Fibroblast of skin of left quadriceps (primary cell): ENCODE measurements around the gene RAET1L.
"Not testable (repeated sequence)": the region's sequence is repeated elsewhere in the genome, so short reads cannot be mapped to it uniquely, and the experiment has no call there.

Experiments
- DNase-seq, 2 experiments: peaks; one replicate each; pipeline ENCODE4 v3.0.0-alpha.2; 2013; ENCODE audit warnings: low read depth in 2 of 2

RAET1L gene

DNA sequence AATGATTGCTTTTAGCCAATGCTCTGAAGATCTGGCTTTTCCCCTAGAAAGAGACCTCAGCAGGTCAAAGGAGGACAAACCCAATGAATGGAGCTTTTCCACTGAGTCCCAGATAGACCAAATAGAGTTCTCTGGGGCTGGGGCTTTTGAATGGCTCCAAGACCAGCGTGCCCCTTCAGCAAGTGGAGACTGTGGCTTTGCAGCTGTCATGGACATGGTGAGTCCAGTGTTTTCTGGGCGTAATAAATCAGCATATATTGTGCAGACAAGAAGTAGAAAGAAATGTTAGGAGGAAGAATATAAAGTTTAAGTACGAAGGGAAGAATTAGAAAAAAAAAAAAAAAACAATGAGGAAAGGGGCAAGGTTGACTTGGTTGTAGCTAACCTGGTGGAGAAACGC lies 33.5 kb downstream of the RAET1L start:
- DNase-seq: no peak

DNA sequence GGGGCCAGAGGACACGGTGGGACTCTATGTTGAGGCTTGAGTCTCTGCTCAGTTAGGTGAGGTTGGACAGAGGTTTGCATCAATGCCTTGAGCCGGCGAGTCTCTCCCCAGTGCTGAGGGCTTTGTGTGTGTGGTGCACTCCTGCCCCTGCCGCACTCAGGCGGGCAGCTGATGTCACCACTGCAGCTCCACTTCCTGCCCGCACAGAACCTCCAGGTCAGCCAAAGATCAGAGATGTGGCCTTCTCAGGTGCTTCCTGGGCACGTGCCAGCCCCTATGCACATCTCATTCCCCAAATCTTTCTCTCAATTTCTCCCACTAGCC lies 33.9 kb downstream of the RAET1L start:
- DNase-seq: not testable (repeated sequence)

DNA sequence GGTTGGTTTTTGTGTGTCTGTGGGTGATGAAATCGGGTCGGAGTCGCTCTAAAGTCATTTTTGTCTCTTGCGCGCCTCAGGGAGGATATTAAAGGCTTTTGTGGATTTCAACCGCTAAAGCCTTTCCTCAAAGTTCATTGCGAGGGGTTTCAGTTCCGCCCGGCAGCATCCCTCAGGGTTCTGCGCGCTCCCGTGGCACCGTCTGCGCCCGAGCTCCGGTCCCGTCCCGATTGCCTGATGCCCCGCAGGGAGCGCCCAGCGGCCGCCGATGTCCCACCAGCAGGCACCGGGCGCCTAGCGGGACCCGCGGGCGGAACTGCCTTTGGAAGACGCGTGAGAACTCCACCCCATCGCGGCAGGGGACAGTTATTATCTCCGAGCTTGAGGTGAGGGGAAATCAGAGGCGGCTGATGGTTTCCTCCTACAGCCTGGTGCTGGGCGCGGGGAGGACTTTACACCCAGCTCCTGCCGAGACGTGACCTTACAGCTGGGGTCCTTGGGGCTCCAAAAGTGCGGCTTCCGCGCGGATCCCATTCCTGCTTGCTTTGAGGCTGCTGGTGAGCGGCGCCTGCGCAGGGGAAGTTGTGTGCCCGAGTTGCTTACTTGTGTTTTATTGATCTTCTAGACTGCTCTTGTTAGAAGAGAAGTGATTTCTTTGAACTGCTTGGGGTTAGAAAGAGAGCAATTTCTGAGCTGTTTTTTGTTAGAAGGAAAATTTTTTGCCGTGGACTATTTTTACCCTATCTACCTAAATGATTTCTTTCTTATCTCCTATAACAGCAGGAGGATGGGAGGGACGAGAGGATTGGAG lies 34.5 kb downstream of the RAET1L start:
- no peak for DNase-seq

DNA sequence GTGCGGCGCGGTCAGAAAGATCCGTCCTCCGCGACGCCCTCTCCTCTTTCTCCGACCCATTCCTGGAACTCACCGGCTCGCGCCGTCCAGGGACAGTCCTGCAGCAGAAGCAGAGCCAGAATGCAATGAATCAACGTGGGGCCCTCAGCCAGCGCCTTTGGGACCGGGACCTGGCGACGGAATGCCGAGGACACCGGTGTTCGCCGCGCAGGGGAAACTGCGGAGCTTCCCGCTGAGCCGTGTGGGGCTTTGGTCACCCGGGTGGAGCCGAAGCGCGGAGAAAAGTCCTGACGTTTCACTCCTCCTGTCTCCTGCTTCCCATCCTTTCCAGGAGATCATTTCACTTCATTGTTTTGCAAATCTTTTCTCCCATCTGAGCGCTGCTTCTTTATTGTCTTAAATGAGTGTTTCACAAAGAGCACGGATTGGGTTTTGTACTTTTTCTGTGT lies 35.1 kb downstream of the RAET1L start:
- DNase-seq: no peak

DNA sequence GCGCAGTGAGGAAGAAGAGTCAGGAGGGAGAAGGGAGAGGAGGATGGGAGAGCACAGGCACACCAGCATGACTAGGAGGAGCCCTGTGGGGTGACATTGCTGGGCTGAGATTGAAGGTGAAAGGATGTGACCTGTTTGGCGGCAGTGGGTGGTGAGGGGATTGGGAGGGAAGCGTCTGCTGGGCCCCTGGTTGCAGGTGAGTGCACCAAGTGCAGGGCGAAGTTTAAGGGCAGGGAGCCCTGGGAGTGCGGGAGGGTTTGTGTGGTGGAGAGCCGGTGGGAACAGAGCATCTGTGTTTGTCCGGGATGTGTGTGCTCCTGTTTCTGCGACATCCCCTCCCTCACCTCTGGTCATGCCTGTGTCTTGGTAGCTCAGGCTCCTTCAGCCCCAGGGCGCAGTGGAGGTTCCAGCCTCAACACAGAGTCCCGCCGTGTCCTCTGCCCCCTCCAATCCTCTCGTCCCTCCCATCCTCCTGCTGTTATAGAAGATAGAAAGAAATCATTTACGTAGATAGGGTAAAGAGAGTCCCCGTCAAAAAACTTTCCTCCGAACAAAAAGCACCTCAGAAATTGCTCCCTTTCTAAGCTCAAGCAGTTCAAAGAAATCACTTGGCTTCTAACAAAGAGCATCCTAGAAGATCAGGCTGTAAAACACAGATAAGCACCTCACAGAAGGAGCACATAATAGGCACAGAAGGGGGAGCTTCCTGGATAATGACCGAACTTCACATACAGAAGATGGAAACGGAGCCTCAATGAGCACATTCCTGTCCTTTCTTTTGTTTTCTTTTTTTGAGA lies 36.6 kb downstream of the RAET1L start:
- no peak for DNase-seq

DNA sequence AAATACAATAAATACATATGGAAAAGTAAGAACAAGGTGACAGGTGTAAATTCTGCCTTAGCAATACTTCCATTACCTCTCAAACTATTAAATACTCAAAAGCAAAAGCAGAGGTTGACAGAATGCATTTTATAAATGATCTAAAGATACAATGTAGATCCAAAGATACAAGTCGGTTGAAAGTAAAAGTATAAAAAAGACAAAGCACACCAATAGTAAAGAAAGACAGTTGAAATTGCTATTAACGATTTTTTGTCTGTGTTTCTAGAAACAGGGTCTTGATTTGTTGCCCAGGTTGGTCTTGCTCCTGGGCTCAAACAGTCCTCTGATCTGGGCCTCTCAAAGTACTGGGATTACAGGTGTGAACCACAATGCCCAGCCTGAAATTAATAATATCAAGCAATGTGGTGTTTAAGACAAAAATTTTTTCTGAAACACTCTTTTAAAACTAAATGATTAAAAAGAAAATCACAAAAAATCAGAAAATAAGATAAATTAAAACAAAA lies 37.7 kb downstream of the RAET1L start:
- no peak for DNase-seq

DNA sequence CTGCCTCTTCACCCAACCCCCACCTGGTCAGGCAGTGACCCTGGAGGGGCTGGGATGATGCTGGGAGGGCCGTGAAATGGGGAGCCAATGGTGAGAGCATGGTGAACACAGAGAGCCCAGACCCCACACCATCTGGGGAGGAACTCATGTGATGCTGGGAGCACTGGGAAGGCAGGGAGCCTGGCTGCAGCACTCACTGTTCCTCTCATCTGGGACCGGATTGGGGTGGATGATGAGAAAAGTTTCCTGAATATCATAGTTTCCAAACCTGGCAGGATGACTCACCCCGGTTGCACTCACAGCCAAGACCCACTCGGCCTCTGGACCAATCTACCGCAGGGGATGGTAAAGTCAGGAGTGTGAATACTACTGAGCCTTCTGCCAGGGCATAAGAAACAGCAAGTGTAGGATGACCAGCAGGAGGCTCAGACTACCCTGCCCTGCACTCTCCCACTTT lies 39.8 kb downstream of the RAET1L start:
- no peak for DNase-seq

DNA sequence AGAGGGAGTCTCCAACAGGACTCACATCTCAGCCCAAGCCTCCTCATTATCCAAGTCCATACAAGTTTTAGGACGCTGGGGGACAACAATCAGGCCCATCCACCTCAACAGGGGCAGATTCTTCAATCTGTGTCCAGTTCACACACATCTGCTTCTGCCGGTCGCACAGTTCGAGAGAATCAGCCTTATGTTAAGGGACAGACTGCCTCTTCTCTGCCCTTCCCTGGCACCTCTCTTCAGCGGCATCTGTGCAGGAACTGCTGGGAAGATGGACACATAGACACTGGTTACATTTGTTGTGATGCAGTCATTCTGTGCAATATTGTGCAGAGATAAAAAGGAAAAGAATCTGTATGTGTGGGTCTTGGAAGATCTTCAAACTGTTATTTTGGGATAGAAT lies 40.6 kb downstream of the RAET1L start:
- DNase-seq: no peak

DNA sequence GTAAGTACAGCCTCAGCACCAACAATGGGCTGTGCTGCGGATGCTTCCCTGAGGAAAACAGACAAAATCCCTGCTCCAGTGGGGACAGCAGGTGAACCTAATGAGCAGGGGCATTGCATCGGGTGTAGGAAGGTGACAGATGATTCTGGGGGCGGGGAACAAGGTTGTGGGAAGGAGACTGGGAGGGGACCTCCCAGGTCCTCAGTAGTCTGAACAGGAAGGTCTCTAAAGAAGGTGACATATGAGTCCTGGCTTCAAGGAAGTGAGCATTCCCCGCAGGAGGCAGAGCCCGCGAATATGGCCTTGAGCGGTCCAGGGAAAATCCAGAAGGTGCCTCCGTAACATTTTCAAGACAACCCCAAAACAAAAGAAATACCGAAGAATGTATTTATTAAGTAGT lies 42.2 kb downstream of the RAET1L start:
- no peak for DNase-seq

DNA sequence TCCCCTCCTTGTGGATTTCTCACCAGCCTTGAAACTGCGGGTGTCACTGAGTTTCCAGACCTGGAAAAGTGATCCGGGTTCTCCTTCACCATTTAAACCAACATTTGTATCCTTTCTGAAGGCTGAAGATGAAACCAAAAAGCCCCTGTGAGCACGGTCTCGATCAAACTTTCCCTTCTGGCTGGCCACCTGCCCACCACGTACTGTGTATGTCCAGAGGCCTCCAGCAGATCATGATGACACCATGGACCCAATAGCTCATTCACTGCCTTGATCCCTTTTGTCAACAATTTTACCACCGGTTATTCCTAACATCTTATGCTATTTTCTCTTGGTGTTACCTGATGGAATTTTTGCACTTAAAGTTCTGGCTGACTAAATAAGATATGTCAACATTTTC lies 46.0 kb downstream of the RAET1L start:
- no peak for DNase-seq

DNA sequence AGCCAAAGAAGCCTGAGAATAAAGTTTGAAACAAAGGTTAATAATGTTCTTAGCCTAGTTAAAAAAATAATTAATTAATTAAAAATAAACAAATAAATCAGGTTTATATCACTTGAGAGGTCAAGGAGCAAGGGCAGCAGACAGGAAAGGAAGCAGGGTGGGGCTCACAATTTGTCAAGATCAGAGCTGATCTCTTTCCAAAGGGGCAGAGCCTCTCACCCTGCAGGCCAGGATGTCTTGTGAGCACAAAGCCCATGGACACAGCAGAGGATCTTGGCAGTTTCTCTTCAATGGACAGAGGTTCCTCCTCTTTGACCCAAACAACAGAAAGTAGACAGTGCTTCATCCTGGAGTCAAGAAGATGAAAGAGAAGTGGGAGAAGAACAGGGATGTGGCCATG lies 46.7 kb downstream of the RAET1L start:
- no peak for DNase-seq

DNA sequence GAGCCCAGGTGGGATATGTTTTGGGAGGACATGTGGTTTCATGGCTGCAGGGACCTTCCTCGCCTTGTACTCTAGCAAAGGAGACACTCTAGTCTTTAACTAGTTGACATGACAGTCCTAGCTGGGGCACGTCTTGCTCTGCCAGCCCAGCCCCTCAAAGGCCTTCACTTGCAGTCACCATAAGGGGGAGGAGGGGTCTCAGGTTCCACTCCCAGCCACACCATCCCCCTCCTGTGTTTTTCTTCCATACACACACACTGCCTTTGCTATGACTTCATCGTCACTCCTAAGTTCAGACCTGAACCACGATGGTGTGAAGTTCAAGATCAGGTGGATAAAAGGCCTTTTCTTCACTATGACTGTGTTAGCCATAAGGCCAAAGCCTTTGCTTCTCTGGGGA lies 48.1 kb downstream of the RAET1L start:
- DNase-seq: no peak

DNA sequence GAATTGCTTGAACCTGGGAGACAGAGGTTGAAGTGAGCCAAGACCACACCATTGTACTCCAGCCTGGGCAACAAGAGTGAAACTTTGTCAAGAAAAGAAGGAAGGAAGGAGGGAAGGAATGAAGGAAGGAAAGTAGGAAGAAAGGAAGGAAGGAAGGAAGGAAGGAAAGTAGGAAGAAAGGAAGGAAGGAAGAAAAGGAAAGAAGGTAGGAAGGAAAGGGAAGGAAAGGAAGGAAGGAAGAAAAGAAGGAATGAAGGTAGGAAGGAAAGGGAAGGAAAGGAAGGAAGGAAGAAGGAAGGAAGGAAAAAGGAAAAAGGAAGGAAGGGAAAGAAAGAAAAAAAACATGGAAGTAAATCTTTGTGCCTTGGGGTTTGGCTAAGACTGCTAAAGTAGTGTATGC lies 49.9 kb downstream of the RAET1L start:
- no peak for DNase-seq

DNA sequence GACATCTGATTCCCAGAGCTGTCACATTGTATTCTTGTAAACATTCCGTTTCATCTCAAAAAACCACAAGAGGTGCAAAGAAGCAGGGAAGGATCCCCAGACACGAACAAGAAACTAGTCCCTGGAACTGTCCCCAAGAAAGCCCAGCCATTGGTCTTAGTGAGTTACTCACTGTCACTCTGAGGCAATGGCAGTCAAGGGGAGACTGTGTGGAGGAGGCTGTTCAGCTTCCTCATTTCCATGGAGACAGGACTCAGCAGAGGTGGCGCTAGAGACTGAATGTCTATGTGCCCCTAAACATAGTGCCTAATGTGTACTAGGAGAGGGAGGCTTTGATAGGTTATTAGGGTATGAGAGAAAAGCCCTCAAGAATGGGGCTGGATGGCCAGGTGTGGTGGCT lies 50.5 kb downstream of the RAET1L start:
- no peak for DNase-seq

DNA sequence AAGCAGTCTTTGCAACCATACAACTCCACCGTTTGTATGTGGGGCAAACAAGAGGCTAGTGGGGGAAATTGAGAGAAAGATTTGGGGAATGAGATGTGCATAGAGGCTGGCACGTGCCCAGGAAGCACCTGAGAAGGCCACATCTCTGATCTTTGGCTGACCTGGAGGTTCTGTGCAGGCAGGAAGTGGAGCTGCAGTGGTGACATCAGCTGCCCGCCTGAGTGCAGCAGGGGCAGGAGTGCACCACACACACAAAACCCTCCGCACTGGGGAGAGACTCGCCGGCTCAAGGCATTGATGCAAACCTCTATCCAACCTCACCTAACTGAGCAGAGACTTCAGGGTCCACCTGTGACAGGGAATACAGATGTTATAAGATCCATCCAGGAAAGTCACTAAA lies 50.9 kb downstream of the RAET1L start:
- not testable (repeated sequence) for DNase-seq

DNA sequence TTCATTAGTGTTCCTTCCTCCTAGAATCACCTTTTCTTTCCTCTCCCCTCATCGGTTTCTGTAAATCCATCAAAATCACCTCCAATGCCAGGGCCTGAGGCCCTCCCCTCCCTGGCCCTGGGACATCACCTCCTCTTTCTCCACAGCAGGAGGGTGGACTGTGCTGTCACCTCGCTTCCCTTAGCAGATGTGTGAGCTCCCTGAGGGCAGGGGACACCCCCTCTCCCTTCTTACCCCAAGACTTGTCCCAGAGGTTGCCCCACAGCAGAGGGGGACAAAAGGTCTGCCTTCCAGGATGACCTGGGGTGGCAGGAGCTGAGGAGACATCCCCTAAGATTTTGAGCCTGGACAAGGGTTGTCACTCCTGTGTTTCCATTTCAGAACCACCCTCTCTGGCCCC lies 55.7 kb downstream of the RAET1L start:
- no peak for DNase-seq

DNA sequence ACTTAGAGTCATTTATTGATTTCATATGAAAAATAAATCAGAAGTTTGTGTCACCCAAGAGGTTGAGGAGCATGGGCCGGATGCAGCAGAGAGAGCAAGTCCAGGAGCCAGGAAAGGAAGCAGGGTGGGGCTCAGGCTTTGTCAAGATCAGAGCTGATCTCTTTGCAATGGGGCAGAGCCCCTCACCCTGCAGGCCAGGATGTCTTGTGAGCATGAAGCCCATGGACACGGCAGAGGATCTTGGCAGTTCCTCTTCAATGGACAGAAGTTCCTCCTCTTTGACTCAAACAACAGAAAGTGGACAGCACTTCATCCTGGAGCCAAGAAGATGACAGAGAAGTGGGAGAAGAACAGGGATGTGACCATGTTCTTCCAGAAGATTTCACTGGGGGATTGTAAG lies 56.4 kb downstream of the RAET1L start:
- DNase-seq: not testable (repeated sequence)
